Tibial nerve (tissue), 4 donors: ENCODE data around the gene FGF16.

Source experiments
- EP300 ChIP-seq, 2 donors: sonication (generic); formaldehyde crosslinking; IDR thresholded peaks; one replicate each; pipeline ENCODE4 v1.6.1; 2017; ENCODE audit warnings: antibody characterized with exemption in 2 of 2, mild to moderate bottlenecking in 1 of 2
- POLR2A ChIP-seq, 2 donors: fragments of 450-650 bp; IDR thresholded peaks; one replicate each; pipeline ENCODE4 v1.6.1; 2017; ENCODE audit warnings: antibody characterized with exemption in 2 of 2, mild to moderate bottlenecking in 2 of 2, moderate library complexity in 2 of 2
- TF ChIP-seq, protein P1 (sequence below), 5 experiments: fragments of 200-600 bp in 3 of 5; fragments of 450-650 bp in 2 of 5; sonication (generic) in 3 of 5; IDR thresholded peaks; one replicate each; pipeline ENCODE4 v1.5.1; 2016 to 2019; ENCODE audit warnings: antibody characterized with exemption in 5 of 5, mild to moderate bottlenecking in 3 of 5, moderate library complexity in 2 of 5

DNA sequence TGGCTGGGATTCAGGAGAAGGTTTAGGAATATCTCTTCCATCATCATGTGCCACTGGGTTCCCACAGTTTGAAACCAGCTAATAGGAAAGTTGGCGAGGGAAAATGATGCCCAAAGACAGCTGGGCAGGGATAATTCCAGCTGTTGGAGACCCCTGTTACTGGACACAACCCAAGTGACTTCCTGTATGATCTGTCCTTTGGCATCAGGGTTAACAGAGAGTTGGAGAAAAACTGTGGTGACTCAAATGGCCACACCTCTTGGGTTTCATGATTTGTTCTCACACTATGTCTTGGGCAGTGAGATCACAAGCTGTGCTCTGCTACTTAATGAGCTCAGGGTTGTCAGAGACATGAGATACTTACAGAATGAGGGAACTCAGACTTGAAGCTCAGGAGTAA lies 3.8 kb downstream of the FGF16 start:
- TF ChIP-seq, protein P1, sequence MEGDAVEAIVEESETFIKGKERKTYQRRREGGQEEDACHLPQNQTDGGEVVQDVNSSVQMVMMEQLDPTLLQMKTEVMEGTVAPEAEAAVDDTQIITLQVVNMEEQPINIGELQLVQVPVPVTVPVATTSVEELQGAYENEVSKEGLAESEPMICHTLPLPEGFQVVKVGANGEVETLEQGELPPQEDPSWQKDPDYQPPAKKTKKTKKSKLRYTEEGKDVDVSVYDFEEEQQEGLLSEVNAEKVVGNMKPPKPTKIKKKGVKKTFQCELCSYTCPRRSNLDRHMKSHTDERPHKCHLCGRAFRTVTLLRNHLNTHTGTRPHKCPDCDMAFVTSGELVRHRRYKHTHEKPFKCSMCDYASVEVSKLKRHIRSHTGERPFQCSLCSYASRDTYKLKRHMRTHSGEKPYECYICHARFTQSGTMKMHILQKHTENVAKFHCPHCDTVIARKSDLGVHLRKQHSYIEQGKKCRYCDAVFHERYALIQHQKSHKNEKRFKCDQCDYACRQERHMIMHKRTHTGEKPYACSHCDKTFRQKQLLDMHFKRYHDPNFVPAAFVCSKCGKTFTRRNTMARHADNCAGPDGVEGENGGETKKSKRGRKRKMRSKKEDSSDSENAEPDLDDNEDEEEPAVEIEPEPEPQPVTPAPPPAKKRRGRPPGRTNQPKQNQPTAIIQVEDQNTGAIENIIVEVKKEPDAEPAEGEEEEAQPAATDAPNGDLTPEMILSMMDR (IDR thresholded peaks at IDR 0.05), result no peak
- TF ChIP-seq EP300 (IDR thresholded peaks at IDR 0.05) (no peak), POLR2A (IDR thresholded peaks at IDR 0.05) (no peak)
